K562 (cell line): Measurements from ENCODE around the gene LTB4R2.

ENCODE experiments used
- E2F6 ChIP-seq, 2 experiments: IDR thresholded peaks; 2 replicates each; pipeline ENCODE4 v1.6.1; 2011; ENCODE audit warnings: borderline replicate concordance in 1 of 2, control low read depth in 1 of 2, low read depth in 1 of 2, low read length in 1 of 2, mild to moderate bottlenecking in 1 of 2, mixed read lengths in 1 of 2, moderate library complexity in 1 of 2; ENCODE audit not compliant: insufficient read depth in 1 of 2, insufficient read length in 1 of 2, poor library complexity in 1 of 2, severe bottlenecking in 1 of 2; ENCODE audit errors: extremely low read depth in 1 of 2
- FOSL1 ChIP-seq: fragments of 200-800 bp; sonication (Bioruptor generic); conservative IDR thresholded peaks from 2 replicates; pipeline ENCODE4 v1.6.1; 2016; ENCODE audit warnings: missing genetic modification characterization, missing compliant biosample characterization
- MAFK ChIP-seq: IDR thresholded peaks from 2 replicates; pipeline ENCODE4 v1.6.1; 2011; ENCODE audit warnings: low read length, improper control_type of control experiment
- POLR2A ChIP-seq: fragments of 450-650 bp; conservative IDR thresholded peaks from 2 replicates; pipeline ENCODE4 v1.6.1; 2016
- POLR2G ChIP-seq: fragments of 200-400 bp; formaldehyde crosslinking; IDR thresholded peaks from 2 replicates; pipeline ENCODE4 v1.6.1; 2017; ENCODE audit warnings: low read depth, mild to moderate bottlenecking, antibody characterized with exemption, low read length, moderate library complexity
- REST ChIP-seq, 2 experiments: fragments of 450-650 bp; formaldehyde crosslinking in 1 of 2; IDR thresholded peaks; 2 replicates each; pipeline versions ENCODE4 v1.4.0 to v1.6.1; 2014 to 2020; ENCODE audit warnings: mild to moderate bottlenecking in 2 of 2, borderline replicate concordance in 1 of 2, low read depth in 1 of 2
- TBP ChIP-seq: optimal IDR thresholded peaks from 2 replicates; pipeline ENCODE3; 2011; ENCODE audit warnings: low read depth, low read length, improper control_type of control experiment
- ZFP1 ChIP-seq: fragments of 450-650 bp; formaldehyde crosslinking; IDR thresholded peaks from 2 replicates; pipeline ENCODE4 v1.4.0; 2020; ENCODE audit warnings: mild to moderate bottlenecking, mixed read lengths
- TF ChIP-seq, protein P1 (sequence below), 3 experiments: IDR thresholded peaks in 2 of 3; conservative IDR thresholded peaks in 1 of 3; 2 replicates each; pipeline ENCODE4 v1.5.1; 2011 to 2012; ENCODE audit warnings: low read length in 3 of 3, mild to moderate bottlenecking in 3 of 3, control low read depth in 2 of 3, improper control_type of control experiment in 1 of 3, inconsistent platforms in 1 of 3, low read depth in 1 of 3, mixed read lengths in 1 of 3, moderate library complexity in 1 of 3; ENCODE audit not compliant: insufficient read depth in 2 of 3
- TF ChIP-seq, protein P2 (sequence below), 3 experiments: fragments of 200-800 bp in 1 of 3; fragments of 250-450 bp in 1 of 3; fragments of 450-650 bp in 1 of 3; sonication (Bioruptor Pico) in 1 of 3; sonication (Bioruptor generic) in 1 of 3; formaldehyde crosslinking in 1 of 3; IDR thresholded peaks; 2 replicates each; pipeline versions ENCODE4 v1.6.1 to v1.8.0; 2016 to 2022; ENCODE audit warnings: mild to moderate bottlenecking in 2 of 3, missing genetic modification characterization in 2 of 3, missing compliant biosample characterization in 1 of 3, moderate library complexity in 1 of 3
- TF ChIP-seq, protein P3 (sequence below): sonication (generic); formaldehyde crosslinking; IDR thresholded peaks from 2 replicates; pipeline ENCODE4 v1.8.1; 2023; ENCODE audit warnings: mild to moderate bottlenecking, missing genetic modification reagents

DNA sequence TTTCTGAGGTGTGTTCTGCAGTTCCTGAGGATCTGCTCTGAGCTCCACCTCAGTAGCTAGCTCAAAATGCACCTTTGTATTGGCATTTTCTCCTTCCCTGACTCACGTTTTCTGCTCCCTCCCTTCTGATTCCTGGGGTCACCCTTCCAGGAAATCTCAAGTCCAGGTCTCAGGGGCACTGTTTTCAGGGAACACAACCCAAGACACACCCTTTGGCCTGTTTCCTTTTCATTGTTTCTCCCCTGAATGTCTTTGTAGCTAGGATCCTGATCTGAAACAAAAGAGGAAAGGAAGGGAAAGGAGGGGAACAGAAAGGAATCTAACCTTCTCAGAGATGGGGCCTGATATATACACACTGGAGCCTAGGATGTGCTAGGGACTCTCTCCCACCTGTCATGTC is 37.2 kb downstream of the LTB4R2 start:
- TF ChIP-seq, protein P1, sequence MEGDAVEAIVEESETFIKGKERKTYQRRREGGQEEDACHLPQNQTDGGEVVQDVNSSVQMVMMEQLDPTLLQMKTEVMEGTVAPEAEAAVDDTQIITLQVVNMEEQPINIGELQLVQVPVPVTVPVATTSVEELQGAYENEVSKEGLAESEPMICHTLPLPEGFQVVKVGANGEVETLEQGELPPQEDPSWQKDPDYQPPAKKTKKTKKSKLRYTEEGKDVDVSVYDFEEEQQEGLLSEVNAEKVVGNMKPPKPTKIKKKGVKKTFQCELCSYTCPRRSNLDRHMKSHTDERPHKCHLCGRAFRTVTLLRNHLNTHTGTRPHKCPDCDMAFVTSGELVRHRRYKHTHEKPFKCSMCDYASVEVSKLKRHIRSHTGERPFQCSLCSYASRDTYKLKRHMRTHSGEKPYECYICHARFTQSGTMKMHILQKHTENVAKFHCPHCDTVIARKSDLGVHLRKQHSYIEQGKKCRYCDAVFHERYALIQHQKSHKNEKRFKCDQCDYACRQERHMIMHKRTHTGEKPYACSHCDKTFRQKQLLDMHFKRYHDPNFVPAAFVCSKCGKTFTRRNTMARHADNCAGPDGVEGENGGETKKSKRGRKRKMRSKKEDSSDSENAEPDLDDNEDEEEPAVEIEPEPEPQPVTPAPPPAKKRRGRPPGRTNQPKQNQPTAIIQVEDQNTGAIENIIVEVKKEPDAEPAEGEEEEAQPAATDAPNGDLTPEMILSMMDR (IDR thresholded peaks at IDR 0.05 in 2 of 3, conservative IDR thresholded peaks at IDR 0.05 in 1 of 3; ENCODE audit: insufficient read depth in 2 of 3, low read depth in 1 of 3, low read length in 3 of 3): no peak
- no peak for TF ChIP-seq REST (IDR thresholded peaks at IDR 0.05; ENCODE audit: borderline replicate concordance)
- no peak for TF ChIP-seq REST (CRISPR knock-in tag; IDR thresholded peaks at IDR 0.05; ENCODE audit: low read depth)
- TF ChIP-seq POLR2A: no peak
- TF ChIP-seq, protein P2, sequence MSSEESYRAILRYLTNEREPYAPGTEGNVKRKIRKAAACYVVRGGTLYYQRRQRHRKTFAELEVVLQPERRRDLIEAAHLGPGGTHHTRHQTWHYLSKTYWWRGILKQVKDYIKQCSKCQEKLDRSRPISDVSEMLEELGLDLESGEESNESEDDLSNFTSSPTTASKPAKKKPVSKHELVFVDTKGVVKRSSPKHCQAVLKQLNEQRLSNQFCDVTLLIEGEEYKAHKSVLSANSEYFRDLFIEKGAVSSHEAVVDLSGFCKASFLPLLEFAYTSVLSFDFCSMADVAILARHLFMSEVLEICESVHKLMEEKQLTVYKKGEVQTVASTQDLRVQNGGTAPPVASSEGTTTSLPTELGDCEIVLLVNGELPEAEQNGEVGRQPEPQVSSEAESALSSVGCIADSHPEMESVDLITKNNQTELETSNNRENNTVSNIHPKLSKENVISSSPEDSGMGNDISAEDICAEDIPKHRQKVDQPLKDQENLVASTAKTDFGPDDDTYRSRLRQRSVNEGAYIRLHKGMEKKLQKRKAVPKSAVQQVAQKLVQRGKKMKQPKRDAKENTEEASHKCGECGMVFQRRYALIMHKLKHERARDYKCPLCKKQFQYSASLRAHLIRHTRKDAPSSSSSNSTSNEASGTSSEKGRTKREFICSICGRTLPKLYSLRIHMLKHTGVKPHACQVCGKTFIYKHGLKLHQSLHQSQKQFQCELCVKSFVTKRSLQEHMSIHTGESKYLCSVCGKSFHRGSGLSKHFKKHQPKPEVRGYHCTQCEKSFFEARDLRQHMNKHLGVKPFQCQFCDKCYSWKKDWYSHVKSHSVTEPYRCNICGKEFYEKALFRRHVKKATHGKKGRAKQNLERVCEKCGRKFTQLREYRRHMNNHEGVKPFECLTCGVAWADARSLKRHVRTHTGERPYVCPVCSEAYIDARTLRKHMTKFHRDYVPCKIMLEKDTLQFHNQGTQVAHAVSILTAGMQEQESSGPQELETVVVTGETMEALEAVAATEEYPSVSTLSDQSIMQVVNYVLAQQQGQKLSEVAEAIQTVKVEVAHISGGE (CRISPR knock-in tag; IDR thresholded peaks at IDR 0.05): no peak
- TF ChIP-seq, protein P3, sequence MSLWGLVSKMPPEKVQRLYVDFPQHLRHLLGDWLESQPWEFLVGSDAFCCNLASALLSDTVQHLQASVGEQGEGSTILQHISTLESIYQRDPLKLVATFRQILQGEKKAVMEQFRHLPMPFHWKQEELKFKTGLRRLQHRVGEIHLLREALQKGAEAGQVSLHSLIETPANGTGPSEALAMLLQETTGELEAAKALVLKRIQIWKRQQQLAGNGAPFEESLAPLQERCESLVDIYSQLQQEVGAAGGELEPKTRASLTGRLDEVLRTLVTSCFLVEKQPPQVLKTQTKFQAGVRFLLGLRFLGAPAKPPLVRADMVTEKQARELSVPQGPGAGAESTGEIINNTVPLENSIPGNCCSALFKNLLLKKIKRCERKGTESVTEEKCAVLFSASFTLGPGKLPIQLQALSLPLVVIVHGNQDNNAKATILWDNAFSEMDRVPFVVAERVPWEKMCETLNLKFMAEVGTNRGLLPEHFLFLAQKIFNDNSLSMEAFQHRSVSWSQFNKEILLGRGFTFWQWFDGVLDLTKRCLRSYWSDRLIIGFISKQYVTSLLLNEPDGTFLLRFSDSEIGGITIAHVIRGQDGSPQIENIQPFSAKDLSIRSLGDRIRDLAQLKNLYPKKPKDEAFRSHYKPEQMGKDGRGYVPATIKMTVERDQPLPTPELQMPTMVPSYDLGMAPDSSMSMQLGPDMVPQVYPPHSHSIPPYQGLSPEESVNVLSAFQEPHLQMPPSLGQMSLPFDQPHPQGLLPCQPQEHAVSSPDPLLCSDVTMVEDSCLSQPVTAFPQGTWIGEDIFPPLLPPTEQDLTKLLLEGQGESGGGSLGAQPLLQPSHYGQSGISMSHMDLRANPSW: no peak
- TF ChIP-seq E2F6 (IDR thresholded peaks at IDR 0.05; ENCODE audit: borderline replicate concordance in 1 of 2, extremely low read depth in 1 of 2, insufficient read depth in 1 of 2, insufficient read length in 1 of 2, low read depth in 1 of 2, low read length in 1 of 2, poor library complexity in 1 of 2, severe bottlenecking in 1 of 2): no peak
- no peak for TF ChIP-seq ZFP1
- no peak for TF ChIP-seq MAFK
- no peak for TF ChIP-seq TBP
- TF ChIP-seq POLR2G: no peak
- TF ChIP-seq FOSL1 (tag): no peak
